Sigmoid colon (tissue), 7 donors: ENCODE data around the gene DTD1. TPM values are rescaled to one million over a fixed set of nuclear protein-coding genes. Genes with fewer than 3 reads are reported as not detected.

Experiments used
- DNase-seq: peaks from one replicate; pipeline ENCODE4 v3.0.0-alpha.2; 2019
- H3K27ac ChIP-seq, 4 donors: fragments of 200-600 bp; sonication (generic); one replicate each; pipeline ENCODE4 v1.5.1; 2016 to 2019; ENCODE audit warnings: mild to moderate bottlenecking in 1 of 4
- H3K27me3 ChIP-seq, 3 donors: fragments of 200-600 bp; sonication (generic); one replicate each; pipeline ENCODE4 v1.5.1; 2019; ENCODE audit warnings: mild to moderate bottlenecking in 1 of 3
- H3K36me3 ChIP-seq, 4 donors: fragments of 200-600 bp; sonication (generic); one replicate each; pipeline ENCODE4 v1.5.1; 2016 to 2019
- H3K4me1 ChIP-seq, 4 donors: fragments of 200-600 bp; sonication (generic); one replicate each; pipeline ENCODE4 v1.5.1; 2017 to 2019
- H3K4me3 ChIP-seq, 4 donors: fragments of 200-600 bp; sonication (generic); one replicate each; pipeline ENCODE4 v1.5.1; 2017 to 2019; ENCODE audit warnings: mild to moderate bottlenecking in 2 of 4, moderate library complexity in 1 of 4
- H3K9me3 ChIP-seq, 4 donors: fragments of 200-600 bp in 3 of 4; sonication (generic) in 3 of 4; one replicate each; pipeline versions ENCODE4 v1.5.1 to v1.6.1; 2013 to 2019
- EP300 ChIP-seq, 4 donors: sonication (generic); formaldehyde crosslinking; IDR thresholded peaks; one replicate each; pipeline ENCODE4 v1.6.1; 2017; ENCODE audit warnings: antibody characterized with exemption in 4 of 4
- POLR2A ChIP-seq, 2 donors: fragments of 450-650 bp; IDR thresholded peaks; one replicate each; pipeline ENCODE4 v1.6.1; 2016; ENCODE audit warnings: antibody characterized with exemption in 2 of 2, mild to moderate bottlenecking in 2 of 2, moderate library complexity in 2 of 2
- POLR2AphosphoS5 ChIP-seq, 4 donors: sonication (generic); formaldehyde crosslinking; IDR thresholded peaks; one replicate each; pipeline ENCODE4 v1.6.1; 2017; ENCODE audit warnings: antibody characterized with exemption in 4 of 4
- WGBS, 2 donors: extraction: QIAGEN DNeasy Blood & Tissue Kit; methylation state at CpG; one replicate each; pipeline ENCODE4 v1.1.7; 2013; 5-methylcytosine and 5-hydroxymethylcytosine counted together
- intact Hi-C: fragments of 100-400 bp; cut with DNase I; formaldehyde crosslinking; loops from one replicate; pipeline ENCODE4 v1.15.1; 2023
- polyA plus RNA-seq, 3 donors: library from polyadenylated mRNA; stranded (reverse); fragments of 200-250 nt; gene quantifications; one replicate each; pipeline ENCODE4 v1.2.3, GENCODE V29; 2013
- total RNA-seq, 4 donors: library from RNA; depleted of rRNA; stranded (reverse); fragments of >200 nt; gene quantifications; one replicate each; pipeline ENCODE4 v1.1.0, GENCODE V29; 2016
- TF ChIP-seq, protein P1 (sequence below), 4 experiments: fragments of 450-650 bp in 3 of 4; fragments of 200-600 bp in 1 of 4; IDR thresholded peaks; one replicate each; pipeline ENCODE4 v1.5.1; 2016 to 2019; ENCODE audit warnings: antibody characterized with exemption in 4 of 4, mild to moderate bottlenecking in 3 of 4, moderate library complexity in 2 of 4
- donor health status: healthy with polysubstance abuse.
- donor health status: Bipolar disorder and iron deficiency.
- donor health status: healthy.

DTD1 gene
- total and polyA plus RNA-seq, 7 donors = 11.6 to 22.9 (median 18.9) TPM

GRCh38 chr20:18728165-18728869 is 140.5 kb downstream of the DTD1 start:
- Histone ChIP-seq H3K27me3 (no peaks in the 10 kb centered on the region), H3K36me3 (no peaks in the 10 kb centered on the region), H3K4me1 (peaks cover 0 to 5% (median 0%) of the 10 kb centered on the region in 4 donors), H3K4me3 (no peak overlapping the region), H3K9me3 (no peaks in the 10 kb centered on the region), H3K27ac (no peak overlapping the region)
- 62 to 68% methylated on average over 8 of the region's 8 CpGs for WGBS, 2 donors
- no peak for DNase-seq
- intact Hi-C loops = no loop called here
- no peak for TF ChIP-seq EP300 (IDR thresholded peaks at IDR 0.05)
- TF ChIP-seq, protein P1, sequence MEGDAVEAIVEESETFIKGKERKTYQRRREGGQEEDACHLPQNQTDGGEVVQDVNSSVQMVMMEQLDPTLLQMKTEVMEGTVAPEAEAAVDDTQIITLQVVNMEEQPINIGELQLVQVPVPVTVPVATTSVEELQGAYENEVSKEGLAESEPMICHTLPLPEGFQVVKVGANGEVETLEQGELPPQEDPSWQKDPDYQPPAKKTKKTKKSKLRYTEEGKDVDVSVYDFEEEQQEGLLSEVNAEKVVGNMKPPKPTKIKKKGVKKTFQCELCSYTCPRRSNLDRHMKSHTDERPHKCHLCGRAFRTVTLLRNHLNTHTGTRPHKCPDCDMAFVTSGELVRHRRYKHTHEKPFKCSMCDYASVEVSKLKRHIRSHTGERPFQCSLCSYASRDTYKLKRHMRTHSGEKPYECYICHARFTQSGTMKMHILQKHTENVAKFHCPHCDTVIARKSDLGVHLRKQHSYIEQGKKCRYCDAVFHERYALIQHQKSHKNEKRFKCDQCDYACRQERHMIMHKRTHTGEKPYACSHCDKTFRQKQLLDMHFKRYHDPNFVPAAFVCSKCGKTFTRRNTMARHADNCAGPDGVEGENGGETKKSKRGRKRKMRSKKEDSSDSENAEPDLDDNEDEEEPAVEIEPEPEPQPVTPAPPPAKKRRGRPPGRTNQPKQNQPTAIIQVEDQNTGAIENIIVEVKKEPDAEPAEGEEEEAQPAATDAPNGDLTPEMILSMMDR (IDR thresholded peaks at IDR 0.05) = no peak
- TF ChIP-seq POLR2A (IDR thresholded peaks at IDR 0.05) = no peak
- TF ChIP-seq POLR2AphosphoS5 (IDR thresholded peaks at IDR 0.05) = no peak

DNA sequence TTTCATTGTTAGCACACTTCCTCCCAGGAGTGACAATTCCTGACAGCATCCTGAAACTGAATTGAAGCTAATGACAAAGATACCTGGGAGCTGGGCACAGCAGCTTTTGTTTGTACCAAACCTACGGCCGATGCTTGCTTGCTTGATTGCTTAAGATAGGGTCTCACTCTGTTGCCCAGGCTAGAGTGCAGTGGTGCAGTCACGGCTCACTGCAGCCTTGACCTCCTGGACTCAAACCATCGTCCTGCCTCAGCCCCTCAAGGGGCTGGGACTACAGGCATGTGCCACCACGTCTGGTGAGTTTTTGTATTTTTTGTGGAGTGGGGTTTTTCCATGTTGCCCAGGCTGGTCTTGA is 141.0 kb downstream of the DTD1 start:
- no peak for TF ChIP-seq POLR2A (IDR thresholded peaks at IDR 0.05)
- TF ChIP-seq, protein P1 (IDR thresholded peaks at IDR 0.05) = no peak
- Histone ChIP-seq H3K9me3 (no peaks in the 10 kb centered on the region), H3K27ac (no peak overlapping the region), H3K4me3 (no peak overlapping the region), H3K36me3 (no peaks in the 10 kb centered on the region), H3K4me1 (peaks cover 0 to 5% (median 0%) of the 10 kb centered on the region in 4 donors), H3K27me3 (no peaks in the 10 kb centered on the region)
- 76 to 85% methylated on average over 5 of the region's 5 CpGs for WGBS, 2 donors
- intact Hi-C loops = no loop called here
- DNase-seq = no peak

DNA sequence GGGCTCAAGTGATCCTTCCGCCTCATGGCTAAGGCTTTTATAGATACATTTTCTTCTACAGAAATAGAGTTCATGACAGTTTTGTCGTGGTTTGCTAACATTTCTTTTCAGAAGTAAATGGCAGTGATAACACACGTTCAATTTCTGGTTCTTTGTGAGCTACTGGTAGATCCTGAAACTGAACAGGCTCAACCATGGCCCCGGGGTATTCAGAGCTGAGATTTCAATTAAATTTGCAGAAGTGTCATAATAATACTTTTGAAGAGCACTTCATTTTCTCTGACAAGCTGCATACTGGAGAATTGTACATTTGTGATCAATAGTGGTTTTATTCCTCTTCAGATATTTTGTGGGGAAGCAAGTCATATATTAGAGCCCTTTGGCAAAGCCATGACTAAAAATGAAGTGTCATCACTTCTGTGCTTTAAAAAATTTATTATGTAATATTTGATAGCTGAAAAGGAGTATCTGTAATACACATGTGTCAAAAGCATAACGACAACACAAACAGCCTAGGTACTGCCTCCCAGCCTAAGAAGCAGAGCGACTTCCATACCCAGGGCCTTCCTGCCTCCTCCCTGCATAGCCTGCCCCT is 141.5 kb downstream of the DTD1 start:
- DNase-seq = no peak
- intact Hi-C loops = no loop called here
- TF ChIP-seq, protein P1 (IDR thresholded peaks at IDR 0.05) = no peak
- no peak for TF ChIP-seq POLR2AphosphoS5 (IDR thresholded peaks at IDR 0.05)
- no peak for TF ChIP-seq EP300 (IDR thresholded peaks at IDR 0.05)
- no peak for TF ChIP-seq POLR2A (IDR thresholded peaks at IDR 0.05)
- 92% methylated on average over 6 of the region's 6 CpGs for WGBS, 2 donors
- H3K27ac ChIP-seq = no peak overlapping the region
- no peaks in the 10 kb centered on the region for H3K9me3 ChIP-seq
- no peak overlapping the region for H3K4me3 ChIP-seq
- H3K27me3 ChIP-seq = no peaks in the 10 kb centered on the region
- H3K4me1 ChIP-seq = peaks cover 0 to 5% (median 0%) of the 10 kb centered on the region in 4 donors
- no peaks in the 10 kb centered on the region for H3K36me3 ChIP-seq

DNA sequence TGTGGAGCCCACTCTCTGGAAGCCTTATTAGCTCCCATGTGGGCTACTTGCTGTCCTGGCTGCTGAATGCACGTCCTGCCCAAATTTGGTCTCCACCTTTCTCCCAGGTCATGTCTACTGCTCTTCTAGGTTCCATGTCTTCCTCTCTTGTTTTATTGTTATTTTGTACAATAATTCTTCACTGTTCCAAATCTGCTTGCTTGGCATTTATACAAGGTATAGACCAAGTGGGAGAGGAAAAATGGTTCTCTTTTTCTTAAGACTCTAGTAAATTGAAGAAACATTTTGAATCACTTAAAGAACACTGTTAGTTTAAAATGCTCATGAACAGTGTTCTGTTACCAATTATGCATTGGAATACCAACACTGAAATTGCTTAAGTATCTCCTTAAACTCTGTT is 144.1 kb downstream of the DTD1 start:
- DNase-seq = no peak
- Histone ChIP-seq H3K4me3 (no peak overlapping the region), H3K27ac (no peak overlapping the region), H3K9me3 (no peaks in the 10 kb centered on the region), H3K27me3 (no peaks in the 10 kb centered on the region), H3K36me3 (no peaks in the 10 kb centered on the region), H3K4me1 (peaks cover 0 to 5% (median 0%) of the 10 kb centered on the region in 4 donors)
- intact Hi-C loops = no loop called here
- 95 to 97% methylated on average over 1 of the region's 1 CpG for WGBS, 2 donors
- TF ChIP-seq EP300 (IDR thresholded peaks at IDR 0.05) = no peak
- no peak for TF ChIP-seq POLR2A (IDR thresholded peaks at IDR 0.05)
- TF ChIP-seq, protein P1 (IDR thresholded peaks at IDR 0.05) = no peak
- no peak for TF ChIP-seq POLR2AphosphoS5 (IDR thresholded peaks at IDR 0.05)
